Osteoblast (primary cell): ENCODE results near the gene ZNF106. TPM values are rescaled to one million over a fixed set of nuclear protein-coding genes. Genes with fewer than 3 reads are reported as not detected.

Experiments
- DNase-seq: peaks from one replicate; pipeline ENCODE4 v3.0.0; 2011; ENCODE audit warnings: low spot score, mixed read lengths; ENCODE audit not compliant: insufficient read length; ENCODE audit errors: missing footprints
- H2AFZ ChIP-seq: 2 replicates; pipeline ENCODE4 v1.6.0; 2011; ENCODE audit warnings: mild to moderate bottlenecking, low read length
- H3K27ac ChIP-seq: 2 replicates; pipeline ENCODE4 v1.5.1; 2011; ENCODE audit warnings: mild to moderate bottlenecking, low read depth, low read length, moderate library complexity
- H3K27me3 ChIP-seq: 2 replicates; pipeline ENCODE4 v1.6.0; 2012; ENCODE audit warnings: mild to moderate bottlenecking, control low read depth, inconsistent platforms, low read length, moderate library complexity; ENCODE audit not compliant: insufficient read depth
- H3K36me3 ChIP-seq: 2 replicates; pipeline ENCODE4 v1.5.1; 2011; ENCODE audit warnings: mild to moderate bottlenecking, low read length, control low read depth, moderate library complexity; ENCODE audit not compliant: insufficient read depth
- H3K4me1 ChIP-seq: 2 replicates; pipeline ENCODE4 v1.5.1; 2011; ENCODE audit warnings: mild to moderate bottlenecking, low read length, control low read depth, moderate library complexity; ENCODE audit not compliant: insufficient read depth
- H3K4me2 ChIP-seq: 2 replicates; pipeline ENCODE4 v1.6.0; 2011; ENCODE audit warnings: mild to moderate bottlenecking, low read length; ENCODE audit not compliant: insufficient read depth
- H3K4me3 ChIP-seq: fragments of 200-600 bp; sonication (generic); 3 replicates; pipeline ENCODE4 v1.5.1; 2012; ENCODE audit warnings: mild to moderate bottlenecking, low read length, inconsistent platforms; ENCODE audit not compliant: insufficient read depth
- H3K79me2 ChIP-seq: 2 replicates; pipeline ENCODE4 v1.6.0; 2012; ENCODE audit warnings: mild to moderate bottlenecking, low read length, control low read depth, inconsistent platforms; ENCODE audit not compliant: insufficient read depth
- H3K9me3 ChIP-seq: 2 replicates; pipeline ENCODE4 v1.5.1; 2011; ENCODE audit warnings: low read depth, low read length, control low read depth
- H4K20me1 ChIP-seq: 2 replicates; pipeline ENCODE4 v1.6.0; 2012; ENCODE audit warnings: mild to moderate bottlenecking, low read length, control low read depth; ENCODE audit not compliant: insufficient read depth
- CTCF ChIP-seq: IDR thresholded peaks from 2 replicates; pipeline ENCODE4 v1.5.1; 2011; ENCODE audit warnings: mild to moderate bottlenecking, low read depth, low read length, moderate library complexity; ENCODE audit errors: extremely low read depth
- total RNA-seq: library from RNA; depleted of rRNA; stranded (reverse); fragments of >200 nt; gene quantifications from 2 replicates; pipeline ENCODE4 v1.2.3, GENCODE V29; 2012

ZNF106 gene
- total RNA-seq, 1 donor: 89.0 TPM

GRCh38 chr15:42411884-42412283 is 79.1 kb downstream of the ZNF106 start:
- Histone ChIP-seq H3K79me2 (no peaks in the 10 kb centered on the region), H3K36me3 (peaks cover 36% of the 10 kb centered on the region), H3K27ac (no peak overlapping the region), H3K4me2 (no peak overlapping the region), H3K9me3 (no peaks in the 10 kb centered on the region), H2AFZ (no peak overlapping the region), H4K20me1 (no peaks in the 10 kb centered on the region), H3K27me3 (no peaks in the 10 kb centered on the region), H3K4me3 (no peak overlapping the region), H3K4me1 (peaks cover 11% of the 10 kb centered on the region)
- no peak for DNase-seq
- no peak for TF ChIP-seq CTCF

- Histone ChIP-seq H3K4me3 (no peak overlapping the region), H3K36me3 (peaks cover 11% of the 10 kb centered on the region), H2AFZ (no peak overlapping the region), H3K4me2 (no peak overlapping the region), H3K9me3 (no peaks in the 10 kb centered on the region), H3K79me2 (no peaks in the 10 kb centered on the region), H3K4me1 (peaks cover 4% of the 10 kb centered on the region), H3K27ac (no peak overlapping the region), H4K20me1 (no peaks in the 10 kb centered on the region), H3K27me3 (no peaks in the 10 kb centered on the region)
- TF ChIP-seq CTCF: no peak
- DNase-seq: no peak
Measured at GRCh38 chr15:42409011-42409410, 81.9 kb downstream of the ZNF106 start.

GRCh38 chr15:42408178-42408577 is 82.8 kb downstream of the ZNF106 start:
- Histone ChIP-seq H3K4me2 (no peak overlapping the region), H3K79me2 (no peaks in the 10 kb centered on the region), H3K4me3 (no peak overlapping the region), H2AFZ (no peak overlapping the region), H3K27me3 (no peaks in the 10 kb centered on the region), H4K20me1 (no peaks in the 10 kb centered on the region), H3K27ac (no peak overlapping the region), H3K4me1 (no peaks in the 10 kb centered on the region), H3K36me3 (peaks cover 11% of the 10 kb centered on the region), H3K9me3 (no peaks in the 10 kb centered on the region)
- TF ChIP-seq CTCF: no peak
- peak; percentile 73 for DNase-seq

GRCh38 chr15:42405863-42406482 is 85.0 kb downstream of the ZNF106 start:
- no peak for TF ChIP-seq CTCF
- no peak overlapping the region for H3K4me2 ChIP-seq
- no peaks in the 10 kb centered on the region for H3K4me1 ChIP-seq
- no peak for DNase-seq
- H2AFZ ChIP-seq: no peak overlapping the region
- no peaks in the 10 kb centered on the region for H3K79me2 ChIP-seq
- no peaks in the 10 kb centered on the region for H3K36me3 ChIP-seq
- H3K4me3 ChIP-seq: no peak overlapping the region
- no peaks in the 10 kb centered on the region for H4K20me1 ChIP-seq
- H3K9me3 ChIP-seq: no peaks in the 10 kb centered on the region
- H3K27ac ChIP-seq: no peak overlapping the region
- no peaks in the 10 kb centered on the region for H3K27me3 ChIP-seq
